HepG2 (cell line): ENCODE results near the gene IL4I1. TPM values are rescaled to one million over a fixed set of nuclear protein-coding genes. Genes with fewer than 3 reads are reported as not detected.

Source experiments
- ATAD3A ChIP-seq: sonication (generic); formaldehyde crosslinking; IDR thresholded peaks from 2 replicates; pipeline ENCODE4 v1.4.0; 2020; ENCODE audit warnings: missing genetic modification reagents
- BHLHE40 ChIP-seq: IDR thresholded peaks from 2 replicates; pipeline ENCODE4 v1.6.1; 2011; ENCODE audit warnings: low read length, improper control_type of control experiment
- DZIP1 ChIP-seq: sonication (generic); formaldehyde crosslinking; IDR thresholded peaks from 2 replicates; pipeline ENCODE4 v1.5.0; 2020; ENCODE audit warnings: mild to moderate bottlenecking, missing genetic modification reagents
- LBX2 ChIP-seq: sonication (generic); formaldehyde crosslinking; IDR thresholded peaks from 2 replicates; pipeline ENCODE4 v1.5.0; 2020; ENCODE audit warnings: missing genetic modification reagents, mild to moderate bottlenecking, borderline replicate concordance
- NONO ChIP-seq, 2 experiments: fragments of 450-650 bp in 1 of 2; sonication (generic) in 1 of 2; formaldehyde crosslinking in 1 of 2; IDR thresholded peaks in 1 of 2; conservative IDR thresholded peaks in 1 of 2; 2 replicates each; pipeline versions ENCODE4 v1.6.1 to v1.8.0; 2017 to 2022; ENCODE audit warnings: mild to moderate bottlenecking in 1 of 2, missing genetic modification reagents in 1 of 2, moderate library complexity in 1 of 2
- PBX3 ChIP-seq: sonication (generic); formaldehyde crosslinking; IDR thresholded peaks from 2 replicates; pipeline ENCODE4 v1.8.1; 2023; ENCODE audit warnings: missing genetic modification reagents, inconsistent platforms, borderline replicate concordance
- STAT6 ChIP-seq: sonication (generic); formaldehyde crosslinking; IDR thresholded peaks from 2 replicates; pipeline ENCODE4 v1.4.0; 2020; ENCODE audit warnings: missing genetic modification reagents, mild to moderate bottlenecking, borderline replicate concordance
- TEAD2 ChIP-seq: sonication (generic); formaldehyde crosslinking; IDR thresholded peaks from 2 replicates; pipeline ENCODE4 v1.9.0; 2021; ENCODE audit warnings: missing genetic modification reagents
- TEF ChIP-seq: sonication (generic); formaldehyde crosslinking; IDR thresholded peaks from 2 replicates; pipeline ENCODE4 v1.5.0; 2020; ENCODE audit warnings: missing genetic modification reagents
- ZNF101 ChIP-seq: sonication (generic); formaldehyde crosslinking; IDR thresholded peaks from 2 replicates; pipeline ENCODE4 v1.4.0; 2020; ENCODE audit warnings: mild to moderate bottlenecking, low read depth, missing genetic modification reagents, borderline replicate concordance
- ZNF136 ChIP-seq: sonication (generic); formaldehyde crosslinking; IDR thresholded peaks from 2 replicates; pipeline ENCODE4 v1.8.1; 2022; ENCODE audit warnings: low read depth, mild to moderate bottlenecking, moderate library complexity, missing genetic modification reagents
- ZNF362 ChIP-seq: sonication (generic); formaldehyde crosslinking; IDR thresholded peaks from 2 replicates; pipeline ENCODE4 v1.4.0; 2020; ENCODE audit warnings: missing genetic modification reagents, mild to moderate bottlenecking, borderline replicate concordance
- ZNF414 ChIP-seq: sonication (generic); formaldehyde crosslinking; IDR thresholded peaks from 2 replicates; pipeline ENCODE4 v1.5.0; 2020; ENCODE audit warnings: missing genetic modification reagents
- ZNF7 ChIP-seq: IDR thresholded peaks from 2 replicates; pipeline ENCODE4 v1.6.1; 2016; ENCODE audit warnings: missing biosample characterization, missing genetic modification reagents
- ZNF720 ChIP-seq: sonication (generic); formaldehyde crosslinking; IDR thresholded peaks from 2 replicates; pipeline ENCODE4 v1.4.0; 2020; ENCODE audit warnings: missing genetic modification reagents
- ZNF772 ChIP-seq: sonication (generic); formaldehyde crosslinking; IDR thresholded peaks from 2 replicates; pipeline ENCODE4 v1.5.0; 2020; ENCODE audit warnings: mild to moderate bottlenecking, missing genetic modification reagents
- ZNF781 ChIP-seq: sonication (generic); formaldehyde crosslinking; IDR thresholded peaks from 2 replicates; pipeline ENCODE4 v1.5.1; 2020; ENCODE audit warnings: borderline replicate concordance, mild to moderate bottlenecking, missing genetic modification reagents; ENCODE audit errors: not compliant biosample characterization
- polyA plus RNA-seq, 8 experiments: library from polyadenylated mRNA; depleted of rRNA in 3 of 8; stranded (reverse) in 7 of 8; unstranded in 1 of 8; fragments of >200 nt; fragmentation: Illumina TruSeq in 4 of 8; extraction: Trizol in 4 of 8; gene quantifications; 2 replicates each; pipeline versions ENCODE4 v1.2.1 to v1.2.3, GENCODE V29; 2011 to 2016; ENCODE audit warnings: low read depth in 4 of 8, missing spikeins in 1 of 8, mixed read lengths in 1 of 8; ENCODE audit not compliant: insufficient read depth in 1 of 8
- total RNA-seq, 5 experiments: library from RNA; depleted of rRNA; stranded (reverse); fragments of >200 nt; fragmentation: Illumina TruSeq; extraction: Trizol; gene quantifications; 2 replicates each; pipeline ENCODE4 v1.2.3, GENCODE V29; 2016; ENCODE audit warnings: low read depth in 1 of 5

The IL4I1 gene
- total and polyA plus RNA-seq, 2 of the 13 experiments (the other 11 are each of a cell fraction or from before 2014, with no cell fraction given): not detected

- TF ChIP-seq ZNF101 (CRISPR knock-in tag) (no peak), BHLHE40 (no peak), ZNF7 (no peak), NONO (IDR thresholded peaks at IDR 0.05) (no peak), NONO (CRISPR knock-in tag; conservative IDR thresholded peaks at IDR 0.05) (peak; percentile 83), ZNF136 (CRISPR knock-in tag) (0 out of 2 replicates have a peak, but pooled peaks have one; percentile 67), DZIP1 (0 out of 2 replicates have a peak, but pooled peaks have one; percentile 1), ZNF781 (CRISPR knock-in tag) (peak; percentile 50), ZNF772 (CRISPR knock-in tag) (peak; percentile 73), ZNF720 (no peak; the same call in 1 of the 2 replicates), STAT6 (CRISPR knock-in tag) (no peak), TEAD2 (CRISPR knock-in tag) (0 out of 2 replicates have a peak, but pooled peaks have one; percentile 35), ZNF362 (peak; percentile 33; the same call in 1 of the 2 replicates), ZNF414 (CRISPR knock-in tag) (peak; percentile 92), LBX2 (no peak; the same call in 1 of the 2 replicates), TEF (CRISPR knock-in tag) (no peak), ATAD3A (CRISPR knock-in tag) (no peak; the same call in 1 of the 2 replicates), PBX3 (CRISPR knock-in tag) (no peak)
These were observed 33.2 kb upstream of the IL4I1 start (continued) for GRCh38 chr19:49929611-49930482.
